GM21737 (cell line): ENCODE data around the gene SDHA.
A peak's percentile ranks its signal among the peaks of the same experiment; 100 is the strongest.

Experiments used
- ATAC-seq: cut with Tn5 transposase; IDR thresholded peaks from one replicate; pipeline ENCODE4 v1.9.1; 2021; ENCODE audit warnings: mild to moderate bottlenecking, moderate library complexity; ENCODE audit not compliant: unreplicated experiment

SDHA gene

GRCh38 chr5:217494-218456 is at the start of gene SDHA, which contains the start of gene CCDC127:
Gene SDHA (plus strand): TSS chr5:218320. CDS start chr5:218356, 36 bp downstream.
Gene CCDC127 (minus strand): TSS chr5:218153. CDS start chr5:216849, 1,304 bp downstream.
- peak; percentile 72 for ATAC-seq

- ATAC-seq, result no peak
Measured at GRCh38 chr5:169071-169727, 48.9 kb upstream of the SDHA start.

- ATAC-seq, result no peak
Measured at GRCh38 chr5:169728-170094, 48.4 kb upstream of the SDHA start.

- ATAC-seq, result no peak
Measured at GRCh38 chr5:170971-171800, 46.9 kb upstream of the SDHA start.

GRCh38 chr5:171801-172331 is 46.3 kb upstream of the SDHA start:
- ATAC-seq, result no peak

GRCh38 chr5:172421-172820 is 45.7 kb upstream of the SDHA start:
- ATAC-seq, result no peak

GRCh38 chr5:172841-173251 is 45.3 kb upstream of the SDHA start:
- ATAC-seq, result no peak

- ATAC-seq, result no peak
Measured at GRCh38 chr5:173392-174290, 44.5 kb upstream of the SDHA start.

- no peak for ATAC-seq
Measured at GRCh38 chr5:174291-174600, 43.9 kb upstream of the SDHA start.

- ATAC-seq, result no peak
Measured at GRCh38 chr5:174876-175465, 43.1 kb upstream of the SDHA start.

GRCh38 chr5:176296-176823 is 41.8 kb upstream of the SDHA start:
- ATAC-seq, result no peak

GRCh38 chr5:178110-178509 is 40.0 kb upstream of the SDHA start:
- no peak for ATAC-seq

GRCh38 chr5:179401-179800 is 38.7 kb upstream of the SDHA start:
- no peak for ATAC-seq

GRCh38 chr5:180286-180918 is 37.7 kb upstream of the SDHA start:
- no peak for ATAC-seq

- no peak for ATAC-seq
Measured at GRCh38 chr5:181160-181559, 37.0 kb upstream of the SDHA start.

GRCh38 chr5:181566-181965 is 36.6 kb upstream of the SDHA start:
- no peak for ATAC-seq

- ATAC-seq, result no peak
Measured at GRCh38 chr5:182126-182525, 36.0 kb upstream of the SDHA start.

- no peak for ATAC-seq
Measured at GRCh38 chr5:184471-184870, 33.6 kb upstream of the SDHA start.
